NCI-H524 treated with DMSO at 0.1 percent for 48 hours (cell line): Measurements from ENCODE around the gene GABBR2.

Source experiments
- DNase-seq: peaks from one replicate; lab custom pipeline; 2025; lab: John Stamatoyannopoulos, UW

The GABBR2 gene

GRCh38 chr9:98541684-98542230, 167.0 kb downstream of the GABBR2 start:
- no peak for DNase-seq

GRCh38 chr9:98540476-98540875, 168.3 kb downstream of the GABBR2 start:
- no peak for DNase-seq

- DNase-seq = no peak
These were observed 168.8 kb downstream of the GABBR2 start for GRCh38 chr9:98539954-98540353.

- DNase-seq = peak; percentile 99
These were observed 170.1 kb downstream of the GABBR2 start for GRCh38 chr9:98538626-98539031.

GRCh38 chr9:98538203-98538602, 170.5 kb downstream of the GABBR2 start:
- no peak for DNase-seq

GRCh38 chr9:98536542-98537173, 172.1 kb downstream of the GABBR2 start:
- no peak for DNase-seq

GRCh38 chr9:98533866-98534265, 174.9 kb downstream of the GABBR2 start:
- no peak for DNase-seq

- no peak for DNase-seq
These were observed 175.6 kb downstream of the GABBR2 start for GRCh38 chr9:98533132-98533531.

GRCh38 chr9:98532574-98532973, 176.2 kb downstream of the GABBR2 start:
- DNase-seq = no peak

GRCh38 chr9:98532147-98532546, 176.6 kb downstream of the GABBR2 start:
- DNase-seq = no peak

- no peak for DNase-seq
These were observed 177.8 kb downstream of the GABBR2 start for GRCh38 chr9:98530806-98531386.

- no peak for DNase-seq
These were observed 178.5 kb downstream of the GABBR2 start for GRCh38 chr9:98530275-98530674.

- DNase-seq = no peak
These were observed 178.9 kb downstream of the GABBR2 start for GRCh38 chr9:98529841-98530240.

GRCh38 chr9:98523231-98523901, 185.4 kb downstream of the GABBR2 start:
- no peak for DNase-seq

GRCh38 chr9:98522487-98522886, 186.2 kb downstream of the GABBR2 start:
- DNase-seq = no peak

GRCh38 chr9:98521141-98521540, 187.6 kb downstream of the GABBR2 start:
- DNase-seq = no peak

GRCh38 chr9:98520221-98520960, 188.3 kb downstream of the GABBR2 start:
- DNase-seq = peak; percentile 83

- DNase-seq = no peak
These were observed 189.1 kb downstream of the GABBR2 start for GRCh38 chr9:98519641-98520040.

GRCh38 chr9:98518556-98518955, 190.2 kb downstream of the GABBR2 start:
- DNase-seq = no peak

GRCh38 chr9:98517761-98518160, 191.0 kb downstream of the GABBR2 start:
- DNase-seq = peak; percentile 22

GRCh38 chr9:98516897-98517503, 191.7 kb downstream of the GABBR2 start:
- DNase-seq = no peak
